CD14-positive monocyte (primary cell): ENCODE data around the gene PPP2R2C. TPM values are rescaled to one million over a fixed set of nuclear protein-coding genes. Genes with fewer than 3 reads are reported as not detected.

Source experiments
- DNase-seq, 3 donors: peaks; one replicate each; pipeline ENCODE4 v3.0.0-alpha.2; 2011 to 2022
- H2AFZ ChIP-seq: 2 replicates; pipeline ENCODE4 v1.6.0; 2012; ENCODE audit warnings: mild to moderate bottlenecking, low read depth, low read length, inconsistent platforms; ENCODE audit not compliant: insufficient read depth, poor library complexity, severe bottlenecking
- H3K27ac ChIP-seq, 2 donors: 1 replicate in 1 of 2; 2 replicates in 1 of 2; pipeline ENCODE4 v1.5.1; 2012 to 2013; ENCODE audit warnings: low read length in 2 of 2, control low read depth in 1 of 2, inconsistent platforms in 1 of 2, low read depth in 1 of 2, mild to moderate bottlenecking in 1 of 2
- H3K27me3 ChIP-seq, 2 donors: one replicate each; pipeline versions ENCODE4 v1.6.0 to v1.6.1; 2011 to 2013; ENCODE audit warnings: low read length in 2 of 2; ENCODE audit not compliant: control insufficient read depth in 2 of 2, insufficient read depth in 2 of 2
- H3K36me3 ChIP-seq, 2 donors: replicated peaks in 1 of 2; 1 replicate in 1 of 2; 2 replicates in 1 of 2; pipeline versions ENCODE4 v1.5.1 to v1.6.1; 2012 to 2013; ENCODE audit warnings: low read length in 2 of 2, control low read depth in 1 of 2, inconsistent platforms in 1 of 2, mild to moderate bottlenecking in 1 of 2; ENCODE audit not compliant: insufficient read depth in 2 of 2, control insufficient read depth in 1 of 2
- H3K4me1 ChIP-seq, 2 donors: 1 replicate in 1 of 2; 2 replicates in 1 of 2; pipeline versions ENCODE4 v1.5.1 to v1.6.1; 2012 to 2013; ENCODE audit warnings: low read length in 2 of 2, control low read depth in 1 of 2, inconsistent platforms in 1 of 2, mild to moderate bottlenecking in 1 of 2, moderate library complexity in 1 of 2; ENCODE audit not compliant: insufficient read depth in 2 of 2, control insufficient read depth in 1 of 2
- H3K4me2 ChIP-seq: replicated peaks from 2 replicates; pipeline ENCODE3; 2012; ENCODE audit warnings: low read length, moderate library complexity, mild to moderate bottlenecking; ENCODE audit not compliant: poor library complexity, severe bottlenecking; ENCODE audit errors: extremely low read depth
- H3K4me3 ChIP-seq, 3 experiments: fragments of 200-600 bp in 1 of 3; sonication (generic) in 1 of 3; replicated peaks in 1 of 3; 1 replicate in 2 of 3; 2 replicates in 1 of 3; pipeline ENCODE4 v1.5.1; 2011 to 2013; ENCODE audit warnings: low read length in 3 of 3, mild to moderate bottlenecking in 3 of 3, control low read depth in 2 of 3, low read depth in 2 of 3, inconsistent platforms in 1 of 3, moderate library complexity in 1 of 3
- H3K79me2 ChIP-seq: 2 replicates; pipeline ENCODE4 v1.6.0; 2012; ENCODE audit warnings: mild to moderate bottlenecking, control low read depth, inconsistent platforms, low read length, moderate library complexity; ENCODE audit not compliant: insufficient read depth
- H3K9ac ChIP-seq: 2 replicates; pipeline ENCODE4 v1.6.0; 2017; ENCODE audit warnings: low read length, mild to moderate bottlenecking; ENCODE audit not compliant: insufficient read depth, poor library complexity, severe bottlenecking
- H3K9me3 ChIP-seq, 2 donors: replicated peaks in 1 of 2; 1 replicate in 1 of 2; 2 replicates in 1 of 2; pipeline versions ENCODE4 v1.5.1 to v1.6.1; 2012 to 2013; ENCODE audit warnings: low read length in 2 of 2, control low read depth in 1 of 2; ENCODE audit not compliant: control insufficient read depth in 1 of 2, insufficient read depth in 1 of 2
- H4K20me1 ChIP-seq: 2 replicates; pipeline ENCODE4 v1.6.0; 2012; ENCODE audit warnings: mild to moderate bottlenecking, low read length, control low read depth, moderate library complexity; ENCODE audit not compliant: insufficient read depth
- H3K27ac Mint-ChIP-seq, 7 donors: one replicate each; pipeline ENCODE4 v1.8.0; 2020; ENCODE audit warnings: mild to moderate bottlenecking in 7 of 7, mixed read lengths in 7 of 7, moderate library complexity in 6 of 7, inconsistent platforms in 2 of 7
- H3K27me3 Mint-ChIP-seq, 3 donors: one replicate each; pipeline ENCODE4 v1.8.0; 2021 to 2022; ENCODE audit warnings: low read depth in 3 of 3, mild to moderate bottlenecking in 3 of 3, mixed read lengths in 3 of 3, moderate library complexity in 3 of 3, inconsistent platforms in 1 of 3
- H3K36me3 Mint-ChIP-seq, 2 donors: one replicate each; pipeline ENCODE4 v1.8.0; 2020; ENCODE audit warnings: mixed read lengths in 2 of 2, inconsistent platforms in 1 of 2, mild to moderate bottlenecking in 1 of 2
- H3K4me1 Mint-ChIP-seq: one replicate; pipeline ENCODE4 v1.8.0; 2020; ENCODE audit warnings: mild to moderate bottlenecking, mixed read lengths
- H3K4me3 Mint-ChIP-seq, 2 donors: one replicate each; pipeline ENCODE4 v1.8.0; 2020; ENCODE audit warnings: mild to moderate bottlenecking in 2 of 2, mixed read lengths in 2 of 2, moderate library complexity in 1 of 2
- H3K9me3 Mint-ChIP-seq, 7 donors: one replicate each; pipeline ENCODE4 v1.8.0; 2020 to 2022; ENCODE audit warnings: mixed read lengths in 7 of 7, mild to moderate bottlenecking in 6 of 7, moderate library complexity in 6 of 7, inconsistent platforms in 2 of 7
- CTCF ChIP-seq: fragments of 200-600 bp; IDR thresholded peaks from one replicate; pipeline ENCODE4 v1.8.0; 2022; ENCODE audit warnings: antibody characterized with exemption, mild to moderate bottlenecking
- whole genome bisulfite sequencing: methylation state at CpG from one replicate; pipeline ENCODE4 v1.1.5; 2013; ENCODE audit warnings: missing lambda C conversion rate; ENCODE audit not compliant: insufficient coverage; 5-methylcytosine and 5-hydroxymethylcytosine counted together
- intact Hi-C, 2 donors: fragments of 100-400 bp; cut with micrococcal nuclease; formaldehyde crosslinking; loops; one replicate each; pipeline versions ENCODE4 v1.15.0 to v1.15.1; 2023
- polyA plus RNA-seq, 3 donors: library from polyadenylated mRNA; depleted of rRNA in 1 of 3; unstranded in 2 of 3; stranded (reverse) in 1 of 3; fragments of 300-500 nt in 2 of 3; fragments of >200 nt in 1 of 3; fragmentation: Illumina TruSeq in 2 of 3; gene quantifications; 1 replicate in 2 of 3; 2 replicates in 1 of 3; pipeline ENCODE4 v1.2.3, GENCODE V29; 2012 to 2021

The PPP2R2C gene
- polyA plus RNA-seq, 3 donors: not detected

DNA sequence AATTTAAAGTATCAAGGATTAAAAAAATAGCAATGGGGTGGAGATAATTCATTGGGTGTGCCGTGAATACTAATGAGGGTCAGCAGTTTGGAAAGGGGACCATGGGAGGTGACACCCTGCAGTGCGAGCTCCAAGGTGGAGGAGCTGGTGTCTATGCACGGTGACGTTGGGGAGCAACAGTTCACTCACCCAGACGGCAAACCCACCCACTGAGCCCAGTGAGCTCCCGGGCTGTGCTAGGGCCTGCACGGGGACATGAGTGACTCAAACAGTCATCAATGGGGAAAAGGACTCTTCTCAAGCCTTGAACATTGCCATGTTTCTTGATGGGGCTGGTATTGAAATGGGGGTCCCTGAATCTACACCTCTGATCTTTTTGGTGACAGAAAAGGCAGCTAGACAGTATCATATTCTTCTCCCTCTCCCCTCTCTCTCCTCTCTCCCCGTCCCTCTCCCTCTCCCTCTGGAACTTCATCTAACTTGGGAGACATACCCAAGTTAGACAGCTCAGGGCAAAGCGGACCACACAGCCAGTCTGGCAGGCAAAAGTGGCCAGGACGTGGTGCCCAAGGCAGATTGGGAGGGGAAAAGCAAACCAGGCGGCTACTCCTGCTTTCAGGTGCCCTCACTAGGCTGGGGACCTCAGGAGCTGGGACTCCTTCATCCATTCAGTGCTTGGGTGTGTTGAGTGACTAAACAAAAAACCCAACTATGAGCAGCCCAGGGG lies 26.3 kb upstream of the PPP2R2C start:
- no peaks in the 10 kb centered on the region for H3K27me3 ChIP-seq

DNA sequence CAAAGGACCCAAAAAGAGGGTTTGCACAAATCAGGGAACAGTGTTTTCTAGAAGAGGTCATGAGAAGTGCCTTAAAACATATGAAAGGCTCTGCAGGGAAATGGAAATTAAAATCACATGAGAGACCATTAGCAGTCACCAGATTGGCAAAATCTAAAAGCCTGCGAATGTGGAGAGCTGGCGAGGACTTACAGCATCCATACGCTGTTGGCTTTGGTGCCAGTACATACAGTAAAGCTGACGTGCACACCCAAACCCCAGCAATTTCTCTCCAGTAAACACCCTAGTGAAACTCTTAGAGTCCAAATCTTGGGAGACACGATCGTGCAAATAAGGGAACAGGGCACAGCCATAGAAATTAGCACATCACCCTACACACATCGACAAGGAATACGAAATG lies 25.4 kb upstream of the PPP2R2C start:
- Histone ChIP-seq H3K36me3 (no peaks in the 10 kb centered on the region), H3K27ac (no peak overlapping the region), H3K4me2 (no peak overlapping the region), H3K4me3 (no peak overlapping the region), H3K27me3 (no peaks in the 10 kb centered on the region), H3K9me3 (peaks cover 0 to 4% of the 10 kb centered on the region in 2 donors), H3K9ac (no peak overlapping the region), H2AFZ (no peak overlapping the region), H4K20me1 (no peaks in the 10 kb centered on the region), H3K4me1 (no peaks in the 10 kb centered on the region), H3K79me2 (no peaks in the 10 kb centered on the region)
- TF ChIP-seq CTCF: no peak
- H3K27ac Mint-ChIP-seq: no peak overlapping the region
- peaks cover 7 to 23% (median 17%) of the 10 kb centered on the region in 3 donors for H3K27me3 Mint-ChIP-seq
- H3K4me3 Mint-ChIP-seq: no peak overlapping the region
- intact Hi-C loops: no loop called here
- peaks cover 0 to 11% (median 5%) of the 10 kb centered on the region in 7 donors for H3K9me3 Mint-ChIP-seq
- H3K36me3 Mint-ChIP-seq: no peaks in the 10 kb centered on the region
- 91% methylated on average over 7 of the region's 8 CpGs for WGBS
- H3K4me1 Mint-ChIP-seq: no peaks in the 10 kb centered on the region
- no peak for DNase-seq

More for the DNA sequence above, 26.3 kb upstream of the PPP2R2C start:
- Mint-ChIP-seq H3K4me3 (no peak overlapping the region), H3K27me3 (peaks cover 6 to 25% (median 13%) of the 10 kb centered on the region in 3 donors), H3K4me1 (no peaks in the 10 kb centered on the region), H3K36me3 (no peaks in the 10 kb centered on the region), H3K9me3 (peaks cover 3 to 13% (median 7%) of the 10 kb centered on the region in 7 donors), H3K27ac (no peak overlapping the region)
- Histone ChIP-seq H3K79me2 (no peaks in the 10 kb centered on the region), H3K27ac (no peak overlapping the region), H4K20me1 (no peaks in the 10 kb centered on the region), H2AFZ (no peak overlapping the region), H3K9ac (no peak overlapping the region), H3K4me3 (no peak overlapping the region), H3K4me2 (no peak overlapping the region), H3K4me1 (no peaks in the 10 kb centered on the region), H3K36me3 (no peaks in the 10 kb centered on the region), H3K9me3 (peaks cover 1 to 5% of the 10 kb centered on the region in 2 donors)
- WGBS: 67% methylated on average over 7 of the region's 11 CpGs
- intact Hi-C loops: no loop called here
- no peak for DNase-seq
- no peak for TF ChIP-seq CTCF
